NOMO-1 treated with DMSO at 0.1 percent for 48 hours (cell line): Measurements from ENCODE around the gene CABCOCO1.

Experiments
- DNase-seq: peaks from one replicate; lab custom pipeline; 2025; ENCODE audit not compliant: unreplicated experiment; lab: John Stamatoyannopoulos, UW

The CABCOCO1 gene

GRCh38 chr10:61779950-61780659 lies 117.4 kb downstream of the CABCOCO1 start:
- DNase-seq = no peak

- DNase-seq = no peak
Measured at GRCh38 chr10:61780732-61781131, 118.0 kb downstream of the CABCOCO1 start.

GRCh38 chr10:61781969-61782403 lies 119.3 kb downstream of the CABCOCO1 start:
- DNase-seq = no peak

- DNase-seq = no peak
Measured at GRCh38 chr10:61784354-61785133, 121.8 kb downstream of the CABCOCO1 start.

- DNase-seq = no peak
Measured at GRCh38 chr10:61785473-61786105, 122.9 kb downstream of the CABCOCO1 start.

GRCh38 chr10:61786728-61787127 lies 124.0 kb downstream of the CABCOCO1 start:
- DNase-seq = no peak

GRCh38 chr10:61787170-61787569 lies 124.4 kb downstream of the CABCOCO1 start:
- no peak for DNase-seq

- DNase-seq = no peak
Measured at GRCh38 chr10:61789031-61789430, 126.3 kb downstream of the CABCOCO1 start.

GRCh38 chr10:61791216-61791615 lies 128.5 kb downstream of the CABCOCO1 start:
- no peak for DNase-seq

GRCh38 chr10:61792097-61792716 lies 129.5 kb downstream of the CABCOCO1 start:
- no peak for DNase-seq

GRCh38 chr10:61792921-61793320 lies 130.2 kb downstream of the CABCOCO1 start:
- DNase-seq = no peak

GRCh38 chr10:61793760-61794703 lies 131.3 kb downstream of the CABCOCO1 start:
- DNase-seq = no peak

- DNase-seq = no peak
Measured at GRCh38 chr10:61795147-61795546, 132.4 kb downstream of the CABCOCO1 start.

- DNase-seq = no peak
Measured at GRCh38 chr10:61795551-61795950, 132.8 kb downstream of the CABCOCO1 start.

- DNase-seq = no peak
Measured at GRCh38 chr10:61796785-61797184, 134.1 kb downstream of the CABCOCO1 start.

- no peak for DNase-seq
Measured at GRCh38 chr10:61797304-61798153, 134.8 kb downstream of the CABCOCO1 start.

GRCh38 chr10:61798713-61799112 lies 136.0 kb downstream of the CABCOCO1 start:
- DNase-seq = no peak

- DNase-seq = no peak
Measured at GRCh38 chr10:61801484-61801883, 138.8 kb downstream of the CABCOCO1 start.

- DNase-seq = no peak
Measured at GRCh38 chr10:61803269-61803668, 140.5 kb downstream of the CABCOCO1 start.
